ENCODE results near the gene ACAA2.

- TF ChIP-seq POLR2AphosphoS5 (IDR thresholded peaks at IDR 0.05) (no peak), CTCF (IDR thresholded peaks at IDR 0.05) (no peak)
These were observed 28.7 kb downstream of the ACAA2 start for GRCh38 chr18:49784427-49785185.
